ENCODE data around the gene NEUROG3.

Gene NEUROG3, protein sequence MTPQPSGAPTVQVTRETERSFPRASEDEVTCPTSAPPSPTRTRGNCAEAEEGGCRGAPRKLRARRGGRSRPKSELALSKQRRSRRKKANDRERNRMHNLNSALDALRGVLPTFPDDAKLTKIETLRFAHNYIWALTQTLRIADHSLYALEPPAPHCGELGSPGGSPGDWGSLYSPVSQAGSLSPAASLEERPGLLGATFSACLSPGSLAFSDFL

DNA sequence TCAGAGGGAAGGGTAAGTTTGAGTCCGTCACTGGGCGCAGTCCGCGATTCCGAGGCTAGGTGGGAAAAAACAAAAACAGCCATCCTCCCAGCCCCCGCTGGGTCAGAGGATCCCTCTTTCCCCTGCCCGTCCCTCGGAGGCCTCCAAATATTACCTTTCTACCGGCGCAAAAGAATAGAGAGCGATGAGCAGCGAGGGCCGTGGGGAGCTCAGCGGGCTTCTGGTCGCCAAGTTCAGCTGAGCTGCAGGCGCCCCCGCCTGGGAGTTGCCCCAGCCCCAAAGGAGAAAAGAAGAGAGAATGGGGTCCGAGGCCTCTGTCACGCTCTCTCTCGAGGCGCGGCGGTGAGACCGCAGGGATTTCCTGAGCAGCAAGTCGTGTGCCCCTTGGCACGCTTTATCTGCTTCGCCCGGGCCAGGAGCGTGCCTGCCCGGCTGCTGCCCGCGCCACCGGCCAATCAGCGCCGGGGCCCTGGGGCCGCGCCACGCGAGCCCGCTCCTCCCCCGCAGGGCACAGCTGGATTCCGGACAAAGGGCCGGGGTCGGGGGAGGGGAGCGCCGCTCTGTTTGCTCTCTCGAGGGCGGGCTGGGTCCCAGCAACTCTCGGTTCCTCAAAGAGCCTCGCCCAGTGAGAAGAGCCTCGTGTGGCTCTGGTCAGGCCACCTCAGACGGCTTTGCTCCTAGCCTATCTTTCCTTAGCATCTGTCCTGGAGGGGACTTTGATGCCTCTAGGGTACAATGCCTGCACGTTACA, at the start of gene NEUROG3:
NEUROG3 (minus strand) TSS at position 367 of the 751 bp plus-strand sequence. CDS start 379 bp downstream, outside the sequence.
- DNase-seq = no peak

DNA sequence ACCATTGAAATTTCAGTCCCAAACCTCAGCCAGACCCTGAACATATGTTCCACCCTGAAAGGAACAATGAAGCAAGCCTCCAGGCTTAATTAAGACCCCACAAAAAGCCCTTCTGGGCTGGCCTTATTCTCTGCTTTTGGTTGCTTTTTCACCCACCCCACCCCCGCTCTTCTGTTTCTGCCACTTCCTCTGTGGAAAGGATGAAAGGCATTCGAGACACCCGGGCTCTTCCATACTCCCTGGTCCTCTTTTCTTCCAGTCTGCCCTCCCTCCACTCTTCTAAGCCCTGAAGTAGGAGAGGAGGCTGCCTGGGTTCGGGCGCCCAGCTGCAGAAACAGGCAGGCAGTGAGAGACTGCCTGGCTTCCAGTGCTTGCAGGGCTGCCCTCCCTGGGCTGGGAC, 47.4 kb upstream of the NEUROG3 start:
- DNase-seq = no peak

DNA sequence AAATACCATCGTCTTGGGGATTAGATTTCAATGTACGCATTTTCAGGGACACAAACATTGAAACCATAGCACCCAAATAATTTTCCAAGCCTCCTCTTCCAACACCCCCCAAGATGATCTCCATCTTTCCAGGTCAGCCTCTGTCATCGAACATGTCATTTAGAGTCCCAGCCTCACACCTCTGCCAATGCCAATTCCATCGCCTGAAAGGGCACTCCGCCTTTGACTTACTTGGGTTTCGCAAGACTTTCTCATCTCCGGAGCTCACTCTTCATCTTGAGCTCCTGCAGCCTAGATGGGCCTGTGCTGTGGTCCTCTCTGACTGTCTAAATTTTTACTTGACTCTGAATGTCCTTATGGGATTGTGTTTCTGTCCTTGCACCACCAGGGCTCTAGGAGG, 46.4 kb upstream of the NEUROG3 start:
- no peak for DNase-seq

DNA sequence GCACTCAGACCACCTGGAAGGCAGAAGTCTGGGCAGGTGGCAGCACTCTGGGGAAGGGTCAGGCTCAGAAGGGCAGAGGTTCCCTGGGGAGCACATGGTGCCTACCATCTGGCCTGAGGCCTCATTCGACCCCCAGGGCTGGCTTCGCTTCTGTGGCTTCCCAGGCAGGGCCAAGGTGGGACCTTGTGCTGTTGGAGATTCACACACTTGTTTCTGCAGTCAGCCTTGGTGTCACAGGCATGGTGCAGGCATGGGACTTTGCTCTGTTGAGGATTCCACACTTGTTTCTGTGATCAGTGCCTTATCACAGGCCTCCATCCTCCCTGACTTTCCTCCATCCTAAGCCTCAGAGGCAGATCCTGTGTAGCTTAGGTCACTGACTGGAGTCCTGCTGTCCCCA, 45.5 kb upstream of the NEUROG3 start:
- DNase-seq = no peak

DNA sequence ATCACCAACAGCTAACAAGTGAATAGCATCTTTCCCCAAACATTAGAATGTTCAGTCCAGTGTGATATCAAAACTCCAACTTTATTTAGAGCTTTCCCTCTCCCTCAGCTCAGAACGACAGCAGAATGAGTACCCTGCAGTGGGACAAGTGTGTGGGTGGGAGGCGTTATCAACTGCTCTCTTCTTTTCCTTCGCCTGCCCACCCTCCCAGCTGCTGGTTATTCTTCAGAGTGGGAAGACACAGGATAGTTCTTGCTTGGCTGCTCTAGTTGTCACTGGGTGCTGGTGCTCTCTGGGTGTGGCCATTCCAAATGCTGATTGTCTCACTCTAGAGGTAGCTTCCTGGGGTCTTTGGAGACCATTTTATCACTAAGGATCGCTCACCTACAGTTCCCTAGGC, 43.1 kb upstream of the NEUROG3 start:
- DNase-seq = no peak

DNA sequence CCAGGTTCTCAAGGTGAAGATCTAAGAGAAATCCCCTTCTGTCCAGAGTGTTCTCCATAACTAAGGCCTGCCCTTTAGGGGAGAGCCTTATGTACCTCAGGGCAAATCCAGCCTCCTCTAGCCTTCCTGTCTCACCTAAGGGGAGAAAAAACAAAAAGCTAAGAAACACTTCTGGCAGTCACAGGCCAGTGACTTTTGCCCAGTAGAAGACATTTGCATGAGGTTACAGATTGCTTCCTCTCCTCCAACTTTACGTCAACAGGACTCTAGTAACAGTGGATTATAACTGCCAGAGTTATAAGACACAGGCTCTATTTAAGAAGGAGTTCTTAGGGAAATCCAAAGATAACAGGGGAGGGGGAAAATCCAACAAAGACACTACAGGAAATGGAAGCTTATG, 40.9 kb upstream of the NEUROG3 start:
- no peak for DNase-seq

DNA sequence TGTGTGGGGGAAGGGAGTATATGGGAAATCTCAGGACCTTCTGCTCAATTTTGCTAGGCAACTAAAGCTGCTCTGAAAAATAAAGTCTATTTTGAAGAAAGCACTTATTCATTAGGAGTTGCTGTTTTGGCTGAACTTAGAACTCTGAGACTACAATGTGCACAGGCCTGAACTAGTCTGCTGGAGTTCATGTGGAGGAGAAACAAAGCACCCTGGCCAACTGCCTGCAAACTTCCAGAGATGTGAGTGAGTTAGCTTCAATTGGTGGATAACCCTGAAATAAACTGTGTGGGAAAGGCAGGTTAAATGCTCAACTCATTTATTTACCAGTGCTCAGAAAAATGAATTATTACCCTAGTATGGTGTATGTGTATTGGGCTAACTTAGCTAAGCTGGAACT, 39.5 kb upstream of the NEUROG3 start:
- no peak for DNase-seq

DNA sequence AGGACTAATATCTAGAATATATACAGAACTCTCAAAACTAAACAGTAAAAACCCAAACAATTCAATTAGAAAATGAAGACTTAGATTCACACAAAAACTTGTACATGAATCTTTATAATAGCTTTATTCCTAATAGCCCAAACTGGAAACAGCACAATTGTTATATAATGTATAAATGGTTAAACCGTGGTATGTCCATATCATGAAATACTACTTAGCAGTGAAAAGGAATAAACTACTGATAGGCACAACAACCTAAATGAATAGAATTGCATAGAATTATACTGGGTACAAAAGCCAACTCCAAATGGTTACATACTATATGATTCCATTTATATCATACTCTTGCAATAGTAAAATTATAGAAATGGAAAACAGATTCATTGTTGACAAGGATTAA, 35.9 kb upstream of the NEUROG3 start:
- DNase-seq = no peak

DNA sequence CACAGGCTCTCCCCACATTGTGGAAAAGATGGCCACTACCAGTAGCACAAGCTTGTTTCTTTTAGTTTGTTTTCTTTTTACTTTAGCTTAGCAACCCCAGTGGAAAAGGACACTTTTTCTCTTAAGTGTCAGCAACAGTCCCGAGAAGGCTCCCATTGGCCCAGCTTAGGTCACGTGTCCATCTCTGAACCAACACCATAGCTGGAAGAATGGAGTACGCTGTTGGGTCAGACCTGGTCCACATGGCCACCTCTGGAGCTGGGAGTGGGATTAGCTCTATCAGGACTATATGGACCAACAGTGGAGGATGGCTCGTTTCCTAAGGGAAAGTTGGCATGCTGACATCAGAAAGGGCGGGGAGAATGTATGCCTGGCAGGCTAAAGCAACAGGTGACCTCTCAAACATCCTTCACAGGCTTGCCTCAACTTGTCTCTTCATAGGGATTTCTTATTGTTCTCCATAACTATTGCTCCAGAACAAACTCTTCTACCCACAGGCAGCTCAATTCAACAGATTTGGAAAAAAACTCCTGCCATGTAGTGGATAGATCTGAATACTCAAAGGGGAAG, 27.6 kb upstream of the NEUROG3 start:
- DNase-seq = no peak

DNA sequence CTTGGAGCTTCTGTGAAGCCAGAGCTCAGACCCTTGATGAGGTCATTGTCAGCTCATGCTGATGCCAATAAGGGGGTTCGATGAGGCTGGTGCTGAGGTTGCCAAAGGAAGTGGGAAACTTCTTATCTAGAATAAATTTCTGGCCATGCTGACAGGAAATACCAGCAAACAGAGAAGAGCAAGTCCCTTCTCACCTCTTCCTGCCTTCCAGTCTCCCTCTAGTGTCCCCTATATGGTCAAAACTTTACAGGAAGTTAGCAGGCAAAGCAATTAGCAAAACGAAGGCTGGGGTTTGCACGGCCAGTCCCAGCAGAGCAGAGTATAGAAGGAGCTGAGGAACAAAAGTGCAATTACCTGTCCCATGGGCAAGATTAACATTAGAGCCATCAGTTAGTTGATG, 15.1 kb upstream of the NEUROG3 start:
- DNase-seq = no peak

DNA sequence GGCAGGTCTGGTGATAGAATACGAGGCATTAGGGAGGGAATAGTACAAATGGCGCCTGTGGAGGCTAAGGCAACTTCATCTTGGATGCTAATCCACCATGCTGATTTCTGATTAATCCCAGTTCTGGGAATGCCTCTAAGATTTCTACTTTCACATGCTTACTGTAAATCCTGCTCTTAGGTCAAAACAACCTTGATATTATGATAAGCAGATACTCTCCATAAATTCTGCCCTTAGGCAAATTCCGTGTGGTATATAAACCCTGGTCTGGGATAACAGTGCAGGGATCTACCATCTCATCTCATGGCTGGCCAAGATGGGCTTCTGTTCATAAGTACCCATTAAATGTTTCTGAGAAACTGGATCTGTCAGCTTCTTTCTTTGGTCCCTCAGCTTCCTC, 11.4 kb upstream of the NEUROG3 start:
- no peak for DNase-seq

DNA sequence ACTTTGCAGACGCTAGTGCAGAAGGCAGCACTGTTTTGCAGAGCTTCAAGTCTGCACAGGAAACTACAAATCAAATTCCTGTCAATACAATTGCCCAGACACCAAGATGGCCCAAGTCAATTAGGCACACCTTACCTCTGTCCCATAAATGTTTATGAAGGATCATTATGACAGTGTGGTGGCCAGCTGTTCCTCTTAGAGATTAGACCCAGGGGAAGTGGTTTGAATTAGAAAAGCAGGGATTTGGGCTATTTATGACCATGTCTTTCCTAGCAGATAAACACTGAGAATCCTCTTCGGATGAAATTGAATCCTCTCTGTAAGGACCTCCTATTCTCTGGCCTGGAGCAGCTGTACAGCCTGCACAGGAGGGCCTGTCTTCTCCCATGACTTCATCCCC, 9.9 kb upstream of the NEUROG3 start:
- no peak for DNase-seq

DNA sequence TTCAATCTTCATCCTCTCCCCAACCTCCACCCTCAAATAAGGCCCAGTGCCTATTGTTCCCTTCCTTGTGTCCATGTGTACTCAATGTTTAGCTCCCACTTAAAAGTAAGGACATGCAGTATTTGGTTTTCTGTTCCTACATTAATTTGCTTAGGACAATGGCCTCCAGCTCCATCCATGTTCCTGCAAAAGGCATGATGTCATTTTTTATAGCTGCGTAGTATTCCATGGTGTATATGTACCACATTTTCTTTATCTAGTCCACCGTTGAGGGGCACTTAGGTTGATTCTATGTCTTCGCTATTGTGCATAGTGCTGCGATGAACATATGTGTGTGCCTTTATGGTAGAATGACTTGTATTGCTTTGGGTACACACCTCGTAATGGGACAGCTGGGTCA, 7.2 kb upstream of the NEUROG3 start:
- DNase-seq = no peak

DNA sequence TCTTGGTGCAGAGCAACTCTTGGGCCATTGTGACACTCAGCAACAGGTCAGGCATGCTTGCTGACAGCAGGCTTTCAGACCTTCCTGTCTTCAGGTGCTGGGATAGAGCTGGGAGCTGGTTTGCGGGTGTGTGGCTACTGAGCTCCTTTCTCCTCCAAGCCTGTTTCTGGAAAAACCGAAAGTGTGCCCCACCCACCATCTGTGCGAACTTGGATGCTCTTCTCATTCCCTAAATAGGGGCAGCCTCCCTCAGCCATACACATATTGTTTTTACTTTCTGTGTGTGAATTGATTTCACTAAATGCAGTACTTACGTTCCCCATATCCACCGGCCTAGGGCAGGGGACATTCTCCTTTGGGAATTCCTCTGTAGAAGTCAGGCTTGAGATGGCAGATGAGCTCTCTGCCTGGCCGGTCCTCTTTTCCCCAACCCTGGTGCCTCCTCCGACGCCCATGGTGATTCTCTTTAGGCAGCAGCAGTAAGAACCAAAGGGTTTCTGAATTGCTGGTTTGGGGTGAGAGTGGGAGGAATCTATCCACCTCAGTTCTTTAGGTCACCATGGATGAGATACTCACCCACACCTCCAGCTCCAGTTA, 6.3 kb upstream of the NEUROG3 start:
- DNase-seq = no peak

DNA sequence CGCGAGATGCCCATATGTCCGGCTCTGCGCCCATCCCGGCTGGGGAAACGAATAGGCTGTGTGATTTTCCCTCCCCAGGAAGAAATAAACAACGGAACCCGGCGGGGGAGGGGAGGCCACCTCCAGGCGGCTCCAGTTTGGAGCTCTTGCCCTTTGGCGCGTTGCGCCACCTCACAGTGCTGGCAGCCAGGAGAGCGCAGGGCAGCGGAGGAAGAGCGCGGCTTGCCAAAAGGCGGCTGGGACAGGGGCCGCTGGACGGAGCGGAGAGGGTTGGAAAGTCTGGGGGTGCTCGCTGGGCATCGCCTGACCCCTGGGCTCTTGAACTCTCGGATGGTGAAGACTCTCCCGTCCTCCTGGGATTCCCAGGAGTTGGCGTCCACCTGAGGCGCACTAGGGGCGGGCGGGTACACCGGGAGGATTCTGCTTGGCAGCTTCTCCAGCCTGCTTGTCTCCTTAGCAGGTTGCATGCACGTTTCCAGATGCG, 5.3 kb upstream of the NEUROG3 start:
- no peak for DNase-seq

DNA sequence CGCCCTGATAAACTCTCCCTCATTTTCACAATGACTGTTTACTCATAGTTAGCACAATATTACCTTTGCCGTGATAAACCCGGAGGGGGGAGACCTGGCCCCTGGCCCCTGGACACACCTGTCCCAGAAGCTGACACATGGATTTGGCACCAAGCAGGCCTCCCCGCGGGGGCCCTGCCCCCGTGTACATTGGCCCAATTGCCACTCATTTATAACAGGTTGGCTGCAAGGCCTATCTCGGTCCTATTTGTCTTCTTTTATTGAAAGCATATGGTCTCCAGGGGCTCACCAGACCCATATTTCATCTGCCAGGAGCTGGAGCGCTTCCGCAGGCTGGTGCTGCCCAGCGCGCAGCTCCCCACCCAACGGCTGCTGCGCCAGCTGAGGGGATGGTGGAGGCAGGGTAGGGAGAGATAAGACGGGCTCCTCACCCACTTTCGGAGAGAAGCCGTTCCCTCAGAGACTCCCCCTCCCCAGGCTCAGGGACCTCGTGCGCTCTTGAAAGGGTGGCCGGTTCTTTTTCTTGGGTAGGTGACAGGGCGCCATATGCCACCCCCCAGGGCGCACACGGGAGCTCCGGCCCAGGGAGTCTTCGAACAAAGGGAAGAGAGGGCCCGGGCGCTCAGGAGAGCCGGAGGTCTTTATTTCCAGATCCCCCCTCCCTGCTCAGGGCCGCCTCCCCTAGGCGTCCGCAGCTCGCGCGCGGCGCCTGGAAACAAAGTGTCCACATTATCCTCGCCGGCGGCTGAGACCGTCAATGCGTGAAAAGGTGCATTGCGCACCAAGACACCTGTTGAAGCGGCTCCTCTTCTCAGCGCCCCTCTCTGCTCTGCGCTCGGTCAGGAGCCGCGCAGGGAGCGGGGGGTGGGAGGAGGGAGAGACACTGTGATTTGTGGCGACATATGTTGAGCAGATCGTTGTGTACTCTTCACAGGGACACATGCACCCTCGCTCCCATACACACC, 4.3 kb upstream of the NEUROG3 start:
- DNase-seq = no peak

DNA sequence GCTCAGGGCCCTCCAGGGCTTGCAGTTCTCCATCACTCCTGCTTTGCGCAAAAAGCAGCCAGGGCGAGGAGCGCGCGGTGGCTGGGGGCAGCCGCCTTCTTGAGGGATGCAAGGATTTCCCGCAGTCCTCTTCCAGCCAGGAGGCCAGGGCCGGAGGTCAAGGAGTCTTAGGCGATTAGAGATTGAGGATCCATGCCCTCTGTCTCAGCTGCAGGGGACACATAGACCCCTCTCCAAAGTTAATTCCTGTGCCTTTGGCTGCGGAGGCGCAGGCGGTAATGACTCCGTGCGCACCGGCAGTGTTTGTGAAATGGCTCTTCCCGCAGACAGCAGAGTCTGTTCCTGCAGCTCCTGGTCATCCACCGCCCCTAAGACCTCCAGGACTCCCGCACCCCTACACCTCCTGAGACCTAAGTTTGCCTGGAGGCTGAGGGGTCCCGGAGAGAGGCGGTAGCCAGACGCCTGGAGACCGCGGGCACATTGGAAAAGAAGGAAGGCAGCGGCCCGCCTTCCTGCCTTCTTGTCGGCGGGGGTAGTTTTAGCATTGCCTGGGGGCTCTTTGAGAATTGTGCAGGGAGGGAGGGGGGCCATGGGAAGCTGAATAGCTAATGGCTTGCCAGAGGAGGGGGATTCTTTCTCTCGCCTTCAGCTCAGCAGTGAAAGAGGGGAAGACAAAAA, 3.3 kb upstream of the NEUROG3 start:
- DNase-seq = no peak

DNA sequence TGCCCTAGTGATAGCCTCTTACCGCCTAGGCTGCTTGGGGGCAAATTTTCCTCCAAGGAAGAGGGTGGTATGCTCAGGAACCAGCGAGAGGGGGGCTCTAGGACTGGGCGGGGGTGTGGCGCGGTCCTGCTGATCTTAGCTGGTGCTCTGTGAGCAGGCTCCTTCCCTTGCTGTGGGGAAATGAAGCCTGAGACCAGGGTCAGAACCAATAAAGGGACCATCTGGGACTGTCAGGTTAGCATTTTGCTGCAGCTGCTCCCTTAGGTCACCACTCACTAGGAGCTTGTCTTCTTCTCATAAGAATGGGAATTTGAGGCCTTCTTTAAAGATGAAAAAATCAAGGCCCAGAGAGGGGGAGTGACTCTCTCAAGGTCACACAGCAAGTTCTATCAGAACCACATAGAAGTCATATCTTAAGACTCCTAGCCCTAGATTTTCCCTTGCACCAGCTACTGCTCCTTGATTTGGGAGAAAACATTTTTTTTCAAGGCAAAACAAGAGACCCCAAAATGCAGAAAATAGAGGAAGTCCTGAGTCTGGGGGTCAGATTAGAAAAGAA, 2.0 kb upstream of the NEUROG3 start:
- DNase-seq = no peak

DNA sequence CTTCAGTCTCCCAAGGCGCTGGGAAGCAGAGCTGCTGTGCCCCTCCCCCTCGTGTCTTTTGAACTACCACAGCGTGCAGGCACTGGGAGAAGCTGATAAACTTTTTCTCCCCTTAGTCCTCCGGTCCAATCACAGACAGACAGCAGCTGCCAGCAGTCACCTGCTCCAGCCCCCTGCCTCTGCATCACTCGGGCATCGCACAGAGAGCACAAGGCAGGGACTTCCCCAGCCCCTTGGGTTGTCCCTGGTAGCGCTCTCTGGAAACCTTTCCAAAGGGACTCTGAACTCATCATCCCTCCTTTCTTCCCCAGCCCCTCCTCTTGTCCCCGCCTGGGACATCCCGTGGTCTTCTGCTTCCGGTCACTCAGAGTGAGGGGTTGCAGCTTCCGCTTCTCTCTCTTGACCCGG, 1.4 kb upstream of the NEUROG3 start:
- DNase-seq = no peak

DNA sequence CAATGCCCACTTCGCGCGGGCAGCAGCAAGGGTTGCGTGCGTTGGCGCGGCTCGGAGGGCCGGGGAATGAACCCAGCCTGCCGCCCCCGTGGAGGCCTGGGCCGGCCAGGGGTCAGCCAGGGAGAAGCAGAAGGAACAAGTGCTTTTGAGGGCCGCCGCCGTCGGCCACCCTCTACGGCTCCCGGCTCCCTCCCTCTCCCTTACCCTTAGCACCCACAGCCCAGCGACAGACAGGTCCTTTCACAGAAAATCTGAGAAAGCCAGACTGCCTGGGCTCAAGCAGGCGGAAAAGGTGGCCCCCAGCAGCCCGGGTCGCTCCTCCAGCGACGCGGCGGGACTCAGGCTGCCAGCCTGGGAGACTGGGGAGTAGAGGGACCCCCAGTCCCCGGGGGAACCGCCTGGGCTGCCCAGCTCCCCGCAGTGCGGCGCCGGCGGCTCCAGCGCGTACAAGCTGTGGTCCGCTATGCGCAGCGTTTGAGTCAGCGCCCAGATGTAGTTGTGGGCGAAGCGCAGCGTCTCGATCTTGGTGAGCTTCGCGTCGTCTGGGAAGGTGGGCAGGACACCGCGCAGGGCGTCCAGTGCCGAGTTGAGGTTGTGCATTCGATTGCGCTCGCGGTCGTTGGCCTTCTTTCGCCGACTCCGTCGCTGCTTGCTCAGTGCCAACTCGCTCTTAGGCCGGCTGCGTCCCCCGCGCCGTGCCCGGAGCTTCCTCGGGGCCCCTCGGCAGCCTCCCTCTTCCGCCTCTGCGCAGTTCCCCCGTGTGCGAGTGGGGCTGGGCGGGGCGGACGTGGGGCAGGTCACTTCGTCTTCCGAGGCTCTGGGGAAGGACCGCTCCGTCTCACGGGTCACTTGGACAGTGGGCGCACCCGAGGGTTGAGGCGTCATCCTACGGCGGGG, 815 bp downstream of the NEUROG3 start:
- DNase-seq = no peak

Data from NCI-H187 (cell line).